Type B pancreatic cell (in vitro differentiated cells): ENCODE data around the gene TMEM59. TPM values are rescaled to one million over a fixed set of nuclear protein-coding genes. Genes with fewer than 3 reads are reported as not detected.
A peak's percentile ranks its signal among the peaks of the same experiment; 100 is the strongest.

Source experiments
- DNase-seq: peaks from one replicate; pipeline ENCODE4 v3.0.0; 2021; ENCODE audit warnings: mixed read lengths; ENCODE audit not compliant: unreplicated experiment; ENCODE audit errors: extremely low spot score
- H3K27ac Mint-ChIP-seq: 2 replicates; pipeline ENCODE4 v1.8.0; 2021; ENCODE audit warnings: mild to moderate bottlenecking, mixed read lengths
- H3K27me3 Mint-ChIP-seq: 2 replicates; pipeline ENCODE4 v1.8.0; 2021; ENCODE audit warnings: mixed read lengths
- H3K36me3 Mint-ChIP-seq: 2 replicates; pipeline ENCODE4 v1.8.0; 2021; ENCODE audit warnings: mixed read lengths
- H3K4me1 Mint-ChIP-seq: one replicate; pipeline ENCODE4 v1.8.0; 2021; ENCODE audit warnings: mixed read lengths; ENCODE audit not compliant: unreplicated experiment
- H3K4me3 Mint-ChIP-seq: 2 replicates; pipeline ENCODE4 v1.8.0; 2021; ENCODE audit warnings: mild to moderate bottlenecking, mixed read lengths
- H3K9me3 Mint-ChIP-seq: 2 replicates; pipeline ENCODE4 v1.8.0; 2021; ENCODE audit warnings: mixed read lengths
- total RNA-seq: library from RNA; stranded (reverse); gene quantifications from 2 replicates; pipeline ENCODE4 v1.2.1, GENCODE V29; 2021; ENCODE audit warnings: low replicate concordance
- TF ChIP-seq, protein P1 (sequence below): fragments of 200-600 bp; sonication (generic); conservative IDR thresholded peaks from 2 replicates; pipeline ENCODE4 v1.5.0; 2021; ENCODE audit warnings: antibody characterized with exemption, mild to moderate bottlenecking

TMEM59 gene
- total RNA-seq, 1 donor from 2014 or later = 283 TPM

DNA sequence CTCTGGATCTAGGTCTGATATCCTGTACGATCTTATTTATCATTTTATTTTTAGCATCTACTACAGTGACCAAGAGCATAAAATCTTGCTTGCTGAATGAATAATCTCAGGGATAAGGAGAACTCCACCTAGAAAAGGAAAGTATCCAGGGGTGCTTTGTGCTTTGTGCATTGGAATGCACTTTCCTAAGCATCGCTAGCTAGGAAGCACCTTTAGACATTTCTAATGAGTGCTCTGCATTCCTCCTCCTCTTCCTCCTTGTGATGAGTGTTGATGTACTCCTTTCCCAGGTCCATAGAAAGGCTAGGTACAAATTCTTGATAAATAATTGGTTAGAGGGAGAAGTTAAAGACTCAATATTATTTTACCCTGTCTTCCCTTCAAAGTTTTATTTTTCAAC, 31.8 kb upstream of the TMEM59 start:
- Mint-ChIP-seq H3K4me1 (peaks cover 4% of the 10 kb centered on the region), H3K27me3 (no peaks in the 10 kb centered on the region), H3K36me3 (no peaks in the 10 kb centered on the region), H3K4me3 (no peak overlapping the region), H3K9me3 (no peaks in the 10 kb centered on the region), H3K27ac (no peak overlapping the region)
- DNase-seq = no peak
- TF ChIP-seq, protein P1, sequence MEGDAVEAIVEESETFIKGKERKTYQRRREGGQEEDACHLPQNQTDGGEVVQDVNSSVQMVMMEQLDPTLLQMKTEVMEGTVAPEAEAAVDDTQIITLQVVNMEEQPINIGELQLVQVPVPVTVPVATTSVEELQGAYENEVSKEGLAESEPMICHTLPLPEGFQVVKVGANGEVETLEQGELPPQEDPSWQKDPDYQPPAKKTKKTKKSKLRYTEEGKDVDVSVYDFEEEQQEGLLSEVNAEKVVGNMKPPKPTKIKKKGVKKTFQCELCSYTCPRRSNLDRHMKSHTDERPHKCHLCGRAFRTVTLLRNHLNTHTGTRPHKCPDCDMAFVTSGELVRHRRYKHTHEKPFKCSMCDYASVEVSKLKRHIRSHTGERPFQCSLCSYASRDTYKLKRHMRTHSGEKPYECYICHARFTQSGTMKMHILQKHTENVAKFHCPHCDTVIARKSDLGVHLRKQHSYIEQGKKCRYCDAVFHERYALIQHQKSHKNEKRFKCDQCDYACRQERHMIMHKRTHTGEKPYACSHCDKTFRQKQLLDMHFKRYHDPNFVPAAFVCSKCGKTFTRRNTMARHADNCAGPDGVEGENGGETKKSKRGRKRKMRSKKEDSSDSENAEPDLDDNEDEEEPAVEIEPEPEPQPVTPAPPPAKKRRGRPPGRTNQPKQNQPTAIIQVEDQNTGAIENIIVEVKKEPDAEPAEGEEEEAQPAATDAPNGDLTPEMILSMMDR = no peak

DNA sequence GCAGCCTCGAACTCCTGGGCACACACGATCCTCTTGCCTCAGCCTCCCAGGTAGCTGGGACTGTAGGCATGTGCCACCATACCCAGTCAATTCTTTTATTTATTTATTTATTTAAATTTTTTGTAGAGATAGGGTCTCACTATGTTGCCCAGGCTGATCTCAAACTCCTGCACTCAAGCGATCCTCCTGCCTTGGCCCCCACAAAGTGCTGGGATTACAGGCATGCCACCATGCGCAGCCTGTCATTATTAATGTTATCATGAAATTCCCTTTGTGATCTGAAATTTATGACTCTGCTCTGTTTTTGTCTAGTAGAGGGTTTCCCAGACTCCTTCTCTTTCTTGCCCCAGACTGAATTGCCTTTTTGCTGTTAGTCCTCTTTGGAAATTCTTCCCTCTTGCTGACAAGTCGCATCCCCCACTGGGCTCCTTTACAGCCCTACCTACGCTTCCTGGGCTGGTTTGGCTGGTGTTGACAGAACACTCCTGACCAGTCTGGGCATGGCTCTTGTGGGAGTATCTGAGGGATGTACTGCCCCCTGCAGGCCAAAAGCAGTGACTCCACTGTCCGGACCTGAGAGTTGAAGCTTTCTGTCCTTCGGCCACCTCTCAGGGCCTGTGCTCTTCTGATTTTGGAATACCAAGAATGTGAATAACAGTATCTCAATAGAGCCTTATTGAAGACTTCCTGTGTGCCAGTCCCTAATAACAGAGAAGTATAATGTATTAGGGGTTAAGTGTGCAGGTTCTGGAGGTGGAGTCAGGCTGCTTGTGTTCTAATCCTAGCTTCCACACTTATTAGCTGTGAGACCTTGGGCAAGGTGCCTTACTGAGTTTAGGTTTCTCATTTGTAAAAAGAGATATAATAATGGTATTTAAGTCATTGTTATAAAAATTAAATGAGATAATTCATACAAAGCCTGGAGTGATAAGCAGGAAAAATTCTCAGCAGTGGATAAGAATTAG, 28.6 kb upstream of the TMEM59 start:
- Mint-ChIP-seq H3K27ac (no peak overlapping the region), H3K27me3 (no peaks in the 10 kb centered on the region), H3K9me3 (no peaks in the 10 kb centered on the region), H3K4me1 (peaks cover 4% of the 10 kb centered on the region), H3K4me3 (no peak overlapping the region), H3K36me3 (no peaks in the 10 kb centered on the region)
- DNase-seq = no peak
- TF ChIP-seq, protein P1 = peak; percentile 84

DNA sequence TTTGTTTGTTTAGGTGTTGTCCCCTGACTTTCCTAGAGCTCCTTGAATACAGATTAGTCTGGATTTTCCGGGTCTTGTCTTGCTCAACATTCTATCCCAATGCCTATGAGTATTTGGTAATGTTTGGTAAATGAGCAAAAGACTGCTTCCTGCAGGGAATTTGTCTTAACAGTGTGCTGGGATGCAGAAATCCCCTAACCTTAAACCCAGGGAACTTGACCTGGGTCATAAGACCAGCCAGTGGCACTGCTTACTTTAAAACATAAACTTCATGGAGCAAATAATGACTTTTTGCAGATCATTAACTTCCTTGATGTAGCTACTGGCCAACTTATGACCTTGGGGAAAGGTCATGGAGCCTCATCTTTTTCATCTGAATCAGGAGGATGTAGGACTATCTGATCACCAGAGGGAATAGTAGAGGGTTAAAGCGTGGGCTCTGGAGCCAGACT, 27.6 kb upstream of the TMEM59 start:
- H3K9me3 Mint-ChIP-seq = no peaks in the 10 kb centered on the region
- H3K4me1 Mint-ChIP-seq = peaks cover 4% of the 10 kb centered on the region
- no peak overlapping the region for H3K27ac Mint-ChIP-seq
- no peak for DNase-seq
- peaks cover 3% of the 10 kb centered on the region for H3K36me3 Mint-ChIP-seq
- TF ChIP-seq, protein P1 = no peak
- no peak overlapping the region for H3K4me3 Mint-ChIP-seq
- no peaks in the 10 kb centered on the region for H3K27me3 Mint-ChIP-seq

DNA sequence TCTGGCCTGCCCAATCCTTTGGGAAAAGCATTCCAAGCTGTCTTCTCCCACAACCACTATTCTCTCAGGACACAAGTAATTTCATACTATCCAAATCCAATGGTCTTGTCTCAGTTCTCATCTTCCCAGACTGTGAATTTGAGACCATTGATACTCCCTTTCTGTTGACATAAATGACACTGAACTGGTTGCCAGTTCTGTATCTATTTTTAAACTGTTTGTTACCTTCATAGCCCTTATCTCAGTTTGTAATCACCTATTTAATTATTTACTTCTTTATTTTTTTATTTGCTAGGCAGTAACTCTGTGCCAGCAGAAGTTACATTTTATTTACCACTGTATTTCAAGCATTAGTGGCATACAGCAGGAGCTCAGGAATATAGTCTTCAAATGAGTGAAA, 24.4 kb upstream of the TMEM59 start:
- peaks cover 3% of the 10 kb centered on the region for H3K36me3 Mint-ChIP-seq
- no peak overlapping the region for H3K27ac Mint-ChIP-seq
- H3K4me3 Mint-ChIP-seq = no peak overlapping the region
- no peak for DNase-seq
- H3K9me3 Mint-ChIP-seq = no peaks in the 10 kb centered on the region
- H3K4me1 Mint-ChIP-seq = peaks cover 4% of the 10 kb centered on the region
- no peaks in the 10 kb centered on the region for H3K27me3 Mint-ChIP-seq
- TF ChIP-seq, protein P1 = no peak

DNA sequence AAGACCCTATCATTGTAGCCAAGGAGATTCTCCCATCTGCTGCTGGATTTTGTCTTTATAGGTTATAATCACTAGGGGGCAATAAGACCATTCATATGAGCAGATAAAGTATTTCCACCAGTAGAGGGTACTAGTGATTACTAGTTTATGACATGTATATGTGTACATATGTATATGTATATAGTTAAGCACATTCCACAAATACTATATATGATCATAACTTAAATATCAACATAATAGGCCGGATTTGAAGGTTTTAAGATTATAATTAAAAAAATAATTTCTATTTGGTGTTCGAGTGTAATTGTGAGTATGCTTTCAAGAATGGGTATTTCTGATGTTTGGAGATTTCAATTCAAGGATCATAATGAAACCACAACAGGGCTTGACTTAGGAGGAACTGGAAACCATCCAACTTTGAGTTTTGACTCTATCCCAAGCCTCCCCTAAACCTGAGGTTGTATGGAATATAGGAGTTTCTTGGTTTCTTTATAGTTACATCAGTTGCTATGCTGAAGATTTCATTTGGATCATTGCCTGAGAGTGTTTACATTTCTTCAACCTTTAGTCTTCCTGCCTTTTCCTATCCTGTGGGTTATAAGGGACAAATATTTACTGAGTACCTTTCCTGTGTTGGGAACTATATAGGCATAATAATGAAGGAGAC, 17.3 kb upstream of the TMEM59 start:
- DNase-seq = no peak
- peaks cover 4% of the 10 kb centered on the region for H3K36me3 Mint-ChIP-seq
- H3K4me3 Mint-ChIP-seq = no peak overlapping the region
- TF ChIP-seq, protein P1 = peak; percentile 83
- H3K27ac Mint-ChIP-seq = no peak overlapping the region
- H3K27me3 Mint-ChIP-seq = no peaks in the 10 kb centered on the region
- H3K4me1 Mint-ChIP-seq = no peaks in the 10 kb centered on the region
- H3K9me3 Mint-ChIP-seq = no peaks in the 10 kb centered on the region
